ENCODE measurements around the gene ARHGAP20. TPM values are rescaled to one million over a fixed set of nuclear protein-coding genes. Genes with fewer than 3 reads are reported as not detected.

ARHGAP20 gene
- total and polyA plus RNA-seq, 2 experiments from 2014 or later = 0.31 TPM; not detected in 1

- no peak overlapping the region for H3K27ac ChIP-seq (ENCODE audit: low read depth)
- peak overlapping the region; percentile 82 for H3K4me3 ChIP-seq
- H3F3A ChIP-seq (replicated peaks; ENCODE audit: low read depth) = no peaks in the 10 kb centered on the region
- ATAC-seq (peak; percentile 12), DNase-seq (ENCODE audit: low spot score) (peak; percentile 62)
- peaks cover 41% of the 10 kb centered on the region for H3K27me3 Mint-ChIP-seq (ENCODE audit: insufficient read depth, low read depth, poor library complexity)
- H3K9me2 ChIP-seq (ENCODE audit: insufficient read depth) = no peaks in the 10 kb centered on the region
- peaks cover 11% of the 10 kb centered on the region for H3K4me1 Mint-ChIP-seq
- TF ChIP-seq EZH2 (IDR thresholded peaks at IDR 0.05; ENCODE audit: low read depth, unreplicated experiment) (peak; percentile 84), EZH2phosphoT487 (IDR thresholded peaks at IDR 0.05; ENCODE audit: unreplicated experiment) (no peak)
- peaks cover 4% of the 10 kb centered on the region for H3K4me1 ChIP-seq (ENCODE audit: insufficient read depth)
- no peaks in the 10 kb centered on the region for H3K79me2 ChIP-seq (replicated peaks; ENCODE audit: insufficient read depth)
- peak overlapping the region; percentile 64; the same call in 1 of the 2 replicates for H2AFZ ChIP-seq
- no peaks in the 10 kb centered on the region for H3K36me3 Mint-ChIP-seq (ENCODE audit: low read depth)
- H3K4me2 ChIP-seq = peak overlapping the region; percentile 92
- H4K20me1 ChIP-seq (replicated peaks; ENCODE audit: insufficient read depth) = no peaks in the 10 kb centered on the region; the same call in 1 of the 2 replicates
- H3K27me3 ChIP-seq (ENCODE audit: insufficient read depth) = peaks cover 72% of the 10 kb centered on the region
- peak overlapping the region; percentile 75 for H3K4me3 Mint-ChIP-seq
- H3K27ac Mint-ChIP-seq = no peak overlapping the region
- H3K9me3 Mint-ChIP-seq = no peaks in the 10 kb centered on the region
- H3K36me3 ChIP-seq (ENCODE audit: insufficient read depth) = no peaks in the 10 kb centered on the region
Measured at GRCh38 chr11:110710628-110711381, 1.4 kb downstream of the ARHGAP20 start.

DNA sequence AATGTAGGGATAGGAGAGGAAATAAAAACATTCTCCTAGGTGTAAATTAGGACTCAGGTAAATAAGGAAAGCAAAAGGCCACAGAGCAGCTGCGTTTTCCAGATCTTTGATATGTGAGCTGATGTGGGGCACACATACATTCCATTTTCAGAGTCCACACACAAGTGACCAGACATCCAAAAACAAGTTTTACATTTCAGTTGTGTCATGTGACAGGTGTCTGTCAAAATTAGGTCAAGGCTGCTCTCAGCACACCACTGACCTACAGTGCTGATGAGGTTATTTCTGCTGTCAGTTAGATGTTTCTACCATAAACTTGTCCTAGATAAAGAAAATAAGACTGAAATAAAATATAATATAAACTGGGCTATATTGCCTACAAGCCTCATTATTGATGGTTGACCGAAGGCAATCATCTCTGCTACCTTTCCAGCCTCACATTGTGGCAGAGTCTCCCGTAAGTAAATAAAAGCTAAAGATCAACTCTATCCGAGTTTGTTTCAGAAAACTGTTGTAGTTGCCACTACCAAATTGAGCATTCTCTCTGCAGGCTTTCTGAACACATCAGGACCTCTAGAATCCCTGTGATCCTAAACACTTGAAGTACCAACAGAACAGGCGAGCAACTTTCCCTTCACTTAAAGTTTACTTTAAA is 7.9 kb downstream of the ARHGAP20 start:
- ATAC-seq (no peak), DNase-seq (ENCODE audit: low spot score) (no peak)
- Histone ChIP-seq H3K9me2 (ENCODE audit: insufficient read depth) (no peaks in the 10 kb centered on the region), H3K4me2 (no peak overlapping the region), H4K20me1 (replicated peaks; ENCODE audit: insufficient read depth) (no peaks in the 10 kb centered on the region; the same call in 1 of the 2 replicates), H3K4me1 (ENCODE audit: insufficient read depth) (no peaks in the 10 kb centered on the region), H3K36me3 (ENCODE audit: insufficient read depth) (no peaks in the 10 kb centered on the region), H3K79me2 (replicated peaks; ENCODE audit: insufficient read depth) (no peaks in the 10 kb centered on the region), H3K4me3 (no peak overlapping the region), H3F3A (replicated peaks; ENCODE audit: low read depth) (no peaks in the 10 kb centered on the region), H2AFZ (no peak overlapping the region), H3K27ac (ENCODE audit: low read depth) (no peak overlapping the region), H3K27me3 (ENCODE audit: insufficient read depth) (peaks cover 11% of the 10 kb centered on the region)
- no peak overlapping the region for H3K27ac Mint-ChIP-seq
- peaks cover under 1% of the 10 kb centered on the region; the same call in 1 of the 3 replicates for H3K4me1 Mint-ChIP-seq
- no peak overlapping the region for H3K4me3 Mint-ChIP-seq
- H3K36me3 Mint-ChIP-seq (ENCODE audit: low read depth) = no peaks in the 10 kb centered on the region
- H3K27me3 Mint-ChIP-seq (ENCODE audit: insufficient read depth, low read depth, poor library complexity) = peaks cover under 1% of the 10 kb centered on the region
- H3K9me3 Mint-ChIP-seq = no peaks in the 10 kb centered on the region
- TF ChIP-seq CREB1 (CRISPR knock-in tag; IDR thresholded peaks at IDR 0.05; ENCODE audit: low read depth) (no peak), ETS1 (IDR thresholded peaks at IDR 0.05) (no peak), EZH2 (IDR thresholded peaks at IDR 0.05; ENCODE audit: low read depth, unreplicated experiment) (no peak), JUNB (IDR thresholded peaks at IDR 0.05; ENCODE audit: unreplicated experiment) (no peak), ZNF331 (CRISPR knock-in tag; IDR thresholded peaks at IDR 0.05; ENCODE audit: low read depth) (no peak), EZH2phosphoT487 (IDR thresholded peaks at IDR 0.05; ENCODE audit: unreplicated experiment) (no peak), STAT1 (IDR thresholded peaks at IDR 0.05; ENCODE audit: unreplicated experiment) (no peak), NANOG (IDR thresholded peaks at IDR 0.05; ENCODE audit: borderline replicate concordance) (no peak), POLR2AphosphoS5 (IDR thresholded peaks at IDR 0.05; ENCODE audit: low read depth) (no peak)
- TF ChIP-seq, protein P1, sequence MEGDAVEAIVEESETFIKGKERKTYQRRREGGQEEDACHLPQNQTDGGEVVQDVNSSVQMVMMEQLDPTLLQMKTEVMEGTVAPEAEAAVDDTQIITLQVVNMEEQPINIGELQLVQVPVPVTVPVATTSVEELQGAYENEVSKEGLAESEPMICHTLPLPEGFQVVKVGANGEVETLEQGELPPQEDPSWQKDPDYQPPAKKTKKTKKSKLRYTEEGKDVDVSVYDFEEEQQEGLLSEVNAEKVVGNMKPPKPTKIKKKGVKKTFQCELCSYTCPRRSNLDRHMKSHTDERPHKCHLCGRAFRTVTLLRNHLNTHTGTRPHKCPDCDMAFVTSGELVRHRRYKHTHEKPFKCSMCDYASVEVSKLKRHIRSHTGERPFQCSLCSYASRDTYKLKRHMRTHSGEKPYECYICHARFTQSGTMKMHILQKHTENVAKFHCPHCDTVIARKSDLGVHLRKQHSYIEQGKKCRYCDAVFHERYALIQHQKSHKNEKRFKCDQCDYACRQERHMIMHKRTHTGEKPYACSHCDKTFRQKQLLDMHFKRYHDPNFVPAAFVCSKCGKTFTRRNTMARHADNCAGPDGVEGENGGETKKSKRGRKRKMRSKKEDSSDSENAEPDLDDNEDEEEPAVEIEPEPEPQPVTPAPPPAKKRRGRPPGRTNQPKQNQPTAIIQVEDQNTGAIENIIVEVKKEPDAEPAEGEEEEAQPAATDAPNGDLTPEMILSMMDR (conservative IDR thresholded peaks at IDR 0.05; ENCODE audit: low read depth in 2 of 2) = no peak
- TF ChIP-seq, protein P2, sequence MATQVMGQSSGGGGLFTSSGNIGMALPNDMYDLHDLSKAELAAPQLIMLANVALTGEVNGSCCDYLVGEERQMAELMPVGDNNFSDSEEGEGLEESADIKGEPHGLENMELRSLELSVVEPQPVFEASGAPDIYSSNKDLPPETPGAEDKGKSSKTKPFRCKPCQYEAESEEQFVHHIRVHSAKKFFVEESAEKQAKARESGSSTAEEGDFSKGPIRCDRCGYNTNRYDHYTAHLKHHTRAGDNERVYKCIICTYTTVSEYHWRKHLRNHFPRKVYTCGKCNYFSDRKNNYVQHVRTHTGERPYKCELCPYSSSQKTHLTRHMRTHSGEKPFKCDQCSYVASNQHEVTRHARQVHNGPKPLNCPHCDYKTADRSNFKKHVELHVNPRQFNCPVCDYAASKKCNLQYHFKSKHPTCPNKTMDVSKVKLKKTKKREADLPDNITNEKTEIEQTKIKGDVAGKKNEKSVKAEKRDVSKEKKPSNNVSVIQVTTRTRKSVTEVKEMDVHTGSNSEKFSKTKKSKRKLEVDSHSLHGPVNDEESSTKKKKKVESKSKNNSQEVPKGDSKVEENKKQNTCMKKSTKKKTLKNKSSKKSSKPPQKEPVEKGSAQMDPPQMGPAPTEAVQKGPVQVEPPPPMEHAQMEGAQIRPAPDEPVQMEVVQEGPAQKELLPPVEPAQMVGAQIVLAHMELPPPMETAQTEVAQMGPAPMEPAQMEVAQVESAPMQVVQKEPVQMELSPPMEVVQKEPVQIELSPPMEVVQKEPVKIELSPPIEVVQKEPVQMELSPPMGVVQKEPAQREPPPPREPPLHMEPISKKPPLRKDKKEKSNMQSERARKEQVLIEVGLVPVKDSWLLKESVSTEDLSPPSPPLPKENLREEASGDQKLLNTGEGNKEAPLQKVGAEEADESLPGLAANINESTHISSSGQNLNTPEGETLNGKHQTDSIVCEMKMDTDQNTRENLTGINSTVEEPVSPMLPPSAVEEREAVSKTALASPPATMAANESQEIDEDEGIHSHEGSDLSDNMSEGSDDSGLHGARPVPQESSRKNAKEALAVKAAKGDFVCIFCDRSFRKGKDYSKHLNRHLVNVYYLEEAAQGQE (IDR thresholded peaks at IDR 0.05; ENCODE audit: unreplicated experiment) = no peak

All from GM23338 (cell line).